Trophoblast cell (in vitro differentiated cells and primary cell): ENCODE data around the gene ATAD3A.

Experiments
- DNase-seq, 2 donors: peaks; one replicate each; pipeline ENCODE4 v3.0.0-alpha.2; 2016
- H2AFZ ChIP-seq: 2 replicates; pipeline ENCODE4 v1.6.1; 2013; ENCODE audit warnings: low read length, moderate library complexity, mild to moderate bottlenecking; ENCODE audit not compliant: insufficient read depth, poor library complexity
- H2AK5ac ChIP-seq: 2 replicates; pipeline ENCODE4 v1.6.1; 2013; ENCODE audit warnings: mild to moderate bottlenecking, low read length
- H2BK120ac ChIP-seq: 2 replicates; pipeline ENCODE4 v1.6.1; 2013; ENCODE audit warnings: low read length, mild to moderate bottlenecking, moderate library complexity; ENCODE audit not compliant: insufficient read depth, poor library complexity
- H2BK12ac ChIP-seq: 2 replicates; pipeline ENCODE4 v1.6.1; 2013; ENCODE audit warnings: mild to moderate bottlenecking, low read length, moderate library complexity
- H2BK5ac ChIP-seq: 2 replicates; pipeline ENCODE4 v1.6.1; 2013; ENCODE audit warnings: low read length, low read depth, moderate library complexity, mild to moderate bottlenecking; ENCODE audit not compliant: poor library complexity
- H3K14ac ChIP-seq: 2 replicates; pipeline ENCODE4 v1.6.1; 2013; ENCODE audit warnings: mild to moderate bottlenecking, low read length
- H3K18ac ChIP-seq: 2 replicates; pipeline ENCODE4 v1.6.1; 2013; ENCODE audit warnings: mild to moderate bottlenecking, low read length
- H3K23ac ChIP-seq: 2 replicates; pipeline ENCODE4 v1.6.1; 2013; ENCODE audit warnings: low read length
- H3K27ac ChIP-seq: 2 replicates; pipeline ENCODE4 v1.5.1; 2013; ENCODE audit warnings: low read depth, mild to moderate bottlenecking, inconsistent platforms, low read length, moderate library complexity
- H3K27me3 ChIP-seq: 2 replicates; pipeline ENCODE4 v1.6.1; 2013; ENCODE audit warnings: inconsistent platforms, mild to moderate bottlenecking, low read length, moderate library complexity; ENCODE audit not compliant: insufficient read depth
- H3K36me3 ChIP-seq, 2 experiments: 1 replicate in 1 of 2; 2 replicates in 1 of 2; pipeline ENCODE4 v1.6.1; 2013; ENCODE audit warnings: low read length in 2 of 2, mild to moderate bottlenecking in 2 of 2, moderate library complexity in 1 of 2; ENCODE audit not compliant: insufficient read depth in 2 of 2, control insufficient read depth in 1 of 2
- H3K4ac ChIP-seq: 2 replicates; pipeline ENCODE4 v1.6.1; 2013; ENCODE audit warnings: low read depth, mild to moderate bottlenecking, low read length, moderate library complexity
- H3K4me1 ChIP-seq, 2 experiments: 1 replicate in 1 of 2; 2 replicates in 1 of 2; pipeline ENCODE4 v1.6.1; 2013; ENCODE audit warnings: low read length in 2 of 2, mild to moderate bottlenecking in 2 of 2, moderate library complexity in 1 of 2; ENCODE audit not compliant: insufficient read depth in 2 of 2, control insufficient read depth in 1 of 2
- H3K4me2 ChIP-seq: 2 replicates; pipeline ENCODE4 v1.6.1; 2013; ENCODE audit warnings: inconsistent platforms, mild to moderate bottlenecking, low read length, moderate library complexity
- H3K4me3 ChIP-seq: 2 replicates; pipeline ENCODE4 v1.5.1; 2013; ENCODE audit warnings: mild to moderate bottlenecking, low read depth, low read length, inconsistent platforms
- H3K79me1 ChIP-seq: one replicate; pipeline ENCODE4 v1.6.1; 2013; ENCODE audit warnings: low read length
- H3K79me2 ChIP-seq: 2 replicates; pipeline ENCODE4 v1.6.1; 2013; ENCODE audit warnings: low read length, mild to moderate bottlenecking; ENCODE audit not compliant: control insufficient read depth, insufficient read depth, poor library complexity
- H3K9ac ChIP-seq: 2 replicates; pipeline ENCODE4 v1.6.1; 2013; ENCODE audit warnings: mild to moderate bottlenecking, low read length
- H3K9me3 ChIP-seq: 2 replicates; pipeline ENCODE4 v1.6.1; 2013; ENCODE audit warnings: low read depth, mild to moderate bottlenecking, control low read depth, inconsistent platforms, low read length; ENCODE audit not compliant: insufficient read depth
- H4K12ac ChIP-seq: 2 replicates; pipeline ENCODE4 v1.6.1; 2013; ENCODE audit warnings: low read depth, mild to moderate bottlenecking, low read length, moderate library complexity
- H4K8ac ChIP-seq: 2 replicates; pipeline ENCODE4 v1.6.1; 2013; ENCODE audit warnings: low read depth, mild to moderate bottlenecking, low read length, moderate library complexity
- H4K91ac ChIP-seq: one replicate; pipeline ENCODE4 v1.6.1; 2013; ENCODE audit warnings: low read depth, mild to moderate bottlenecking, low read length, moderate library complexity
- WGBS: extraction: QIAGEN DNeasy Blood & Tissue Kit; methylation state at CpG from one replicate; pipeline ENCODE4 v1.1.7; 2013; ENCODE audit warnings: missing lambda C conversion rate; ENCODE audit not compliant: insufficient read length, insufficient coverage; ENCODE audit errors: extremely low coverage; 5-methylcytosine and 5-hydroxymethylcytosine counted together

The ATAD3A gene

DNA sequence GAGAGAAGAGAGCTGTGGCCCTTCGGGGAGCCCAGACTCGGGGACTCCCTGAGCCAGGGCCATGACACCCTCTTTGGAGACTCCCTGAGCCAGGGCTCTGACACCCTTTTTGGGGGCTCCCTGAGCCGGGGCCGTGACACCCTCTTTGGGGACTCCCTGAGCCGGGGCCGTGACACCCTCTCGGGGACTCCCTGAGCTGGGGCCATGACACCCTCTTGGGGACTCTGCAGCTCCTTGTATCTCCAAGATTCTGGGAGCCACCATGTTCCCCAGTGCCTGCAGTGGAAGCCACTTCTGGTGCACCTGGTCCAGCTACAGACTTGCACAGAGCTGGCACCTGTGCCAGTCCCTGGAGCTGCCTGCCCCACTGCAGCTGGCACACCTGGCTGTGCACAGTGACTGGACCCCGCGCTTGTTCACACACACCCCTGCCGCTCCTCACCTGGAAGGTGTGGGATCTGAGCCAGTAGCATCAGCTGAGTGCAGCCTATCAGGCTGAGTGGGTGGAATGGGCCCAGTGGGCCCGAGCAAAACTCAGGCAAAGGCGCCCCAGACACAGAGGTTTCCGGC is 66.5 kb downstream of the ATAD3A start:
- no peak overlapping the region for H3K14ac ChIP-seq
- H2BK12ac ChIP-seq: no peak overlapping the region
- no CpG with 5 or more reads among the region's 13 CpGs for WGBS

DNA sequence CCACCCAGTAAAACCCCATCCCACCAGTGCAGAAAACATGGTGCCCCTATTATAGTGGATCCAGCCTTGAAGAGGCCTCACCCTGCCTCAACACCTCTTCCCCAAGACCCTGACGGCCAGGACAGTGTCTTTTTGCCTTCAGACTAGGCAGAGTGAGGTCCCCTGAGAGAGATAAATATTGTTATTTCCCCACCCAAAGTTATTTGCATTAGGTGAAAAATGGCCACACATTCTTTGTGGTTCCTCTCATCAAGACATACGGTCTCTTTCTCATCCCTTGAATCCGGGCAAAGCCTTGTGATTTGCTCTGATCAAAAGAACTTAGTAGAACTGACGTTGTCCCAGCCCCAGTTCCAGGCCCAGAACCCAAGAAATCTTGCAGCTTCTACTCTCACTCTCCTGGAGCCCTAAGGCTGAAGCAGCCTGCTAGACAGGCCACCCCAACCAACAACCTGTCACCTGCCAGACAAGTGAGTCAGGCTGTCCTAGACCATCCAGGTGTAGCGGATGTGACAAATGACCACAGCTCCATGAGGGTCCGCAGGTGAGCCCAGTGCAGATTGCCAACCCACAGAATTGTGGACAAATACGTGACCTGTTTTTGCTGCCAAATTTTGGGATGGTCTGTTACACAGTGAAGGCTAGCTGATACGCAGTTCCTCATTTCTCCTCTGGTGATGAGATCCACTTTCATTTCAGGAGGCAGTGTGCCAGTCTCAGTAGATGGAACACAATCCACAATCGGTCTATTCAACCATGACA is 70.8 kb downstream of the ATAD3A start:
- H3K27me3 ChIP-seq: no peaks in the 10 kb centered on the region
- WGBS: no CpG with 5 or more reads among the region's 9 CpGs
- no peak overlapping the region for H4K8ac ChIP-seq
- no peaks in the 10 kb centered on the region for H3K79me2 ChIP-seq
- no peak overlapping the region for H4K91ac ChIP-seq
- no peak overlapping the region for H4K12ac ChIP-seq
- no peak overlapping the region for H3K18ac ChIP-seq
- H3K79me1 ChIP-seq: no peaks in the 10 kb centered on the region
- H3K4me3 ChIP-seq: peak overlapping the region; percentile 54
- H3K9ac ChIP-seq: no peak overlapping the region
- H2AK5ac ChIP-seq: no peak overlapping the region
- no peak overlapping the region for H3K14ac ChIP-seq
- H2BK5ac ChIP-seq: no peak overlapping the region
- H3K36me3 ChIP-seq: no peaks in the 10 kb centered on the region
- no peak overlapping the region for H2BK12ac ChIP-seq
- H3K4me1 ChIP-seq: no peaks in the 10 kb centered on the region
- no peak overlapping the region for H3K4ac ChIP-seq
- no peak overlapping the region for H2BK120ac ChIP-seq
- no peak overlapping the region for H2AFZ ChIP-seq
- H3K9me3 ChIP-seq: peaks cover 3% of the 10 kb centered on the region
- DNase-seq: peak; percentile 82 to 83
- H3K23ac ChIP-seq: peak overlapping the region; percentile 17
- no peak overlapping the region for H3K27ac ChIP-seq
- H3K4me2 ChIP-seq: no peak overlapping the region

More for the DNA sequence above, 66.5 kb downstream of the ATAD3A start:
- Histone ChIP-seq H3K79me2 (peaks cover 8% of the 10 kb centered on the region), H3K79me1 (peaks cover 13% of the 10 kb centered on the region), H3K18ac (no peak overlapping the region), H3K27me3 (no peaks in the 10 kb centered on the region), H3K4me3 (no peak overlapping the region), H4K8ac (no peak overlapping the region), H3K23ac (no peak overlapping the region), H3K9ac (no peak overlapping the region), H2BK5ac (no peak overlapping the region), H3K4me2 (no peak overlapping the region), H3K27ac (no peak overlapping the region), H3K4me1 (peaks cover 0 to 5% of the 10 kb centered on the region in 2 experiments), H4K91ac (no peak overlapping the region), H3K9me3 (peaks cover 3% of the 10 kb centered on the region), H2BK120ac (no peak overlapping the region), H3K4ac (no peak overlapping the region), H4K12ac (no peak overlapping the region), H3K36me3 (no peaks in the 10 kb centered on the region), H2AFZ (no peak overlapping the region), H2AK5ac (no peak overlapping the region)
- no peak for DNase-seq

DNA sequence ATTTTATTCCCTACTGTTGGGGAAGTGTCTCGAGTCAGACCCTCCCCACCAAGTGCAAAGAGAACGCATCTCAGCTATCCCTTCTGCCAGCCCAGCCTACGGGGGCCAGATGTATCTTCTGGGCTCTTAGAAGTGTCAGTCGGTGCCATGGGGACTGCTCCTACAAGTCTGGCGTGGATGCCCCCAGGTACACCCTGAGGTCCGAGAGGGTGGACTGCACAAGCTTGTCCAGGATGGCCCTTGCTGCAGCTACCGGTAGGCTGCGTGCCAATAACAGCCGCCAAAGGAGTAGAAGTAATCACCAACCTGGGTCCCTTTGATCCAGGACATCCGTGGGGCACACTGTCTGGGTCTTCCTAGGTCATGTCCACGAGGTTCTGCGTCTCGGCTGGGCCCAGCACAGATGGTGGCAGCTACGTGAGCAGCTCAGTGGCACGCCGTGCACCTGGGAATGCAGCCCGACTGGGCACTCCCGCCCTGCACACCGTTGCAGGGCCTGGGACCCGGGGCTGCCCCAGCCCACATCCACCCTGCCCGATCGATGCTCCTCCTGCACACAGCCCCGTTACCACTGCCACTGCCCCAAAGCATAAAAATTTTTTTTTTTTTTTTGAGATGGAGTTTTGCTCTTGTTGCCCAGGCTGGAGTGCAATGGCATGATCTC is 71.5 kb downstream of the ATAD3A start:
- Histone ChIP-seq H3K23ac (no peak overlapping the region), H3K18ac (no peak overlapping the region), H3K4me2 (no peak overlapping the region)

More for the DNA sequence above, 71.5 kb downstream of the ATAD3A start:
- peak; percentile 38 to 56 for DNase-seq
- H3K4ac ChIP-seq: no peak overlapping the region
- no peaks in the 10 kb centered on the region for H3K36me3 ChIP-seq
- H2BK5ac ChIP-seq: no peak overlapping the region
- H3K79me2 ChIP-seq: no peaks in the 10 kb centered on the region
- no peak overlapping the region for H4K12ac ChIP-seq
- no CpG with 5 or more reads among the region's 23 CpGs for WGBS
- H4K91ac ChIP-seq: no peak overlapping the region
- no peaks in the 10 kb centered on the region for H3K4me1 ChIP-seq
- H2BK12ac ChIP-seq: no peak overlapping the region
- H2AK5ac ChIP-seq: no peak overlapping the region
- no peak overlapping the region for H4K8ac ChIP-seq
- H3K14ac ChIP-seq: no peak overlapping the region
- peaks cover 2% of the 10 kb centered on the region for H3K9me3 ChIP-seq
- H3K4me3 ChIP-seq: no peak overlapping the region
- H3K27me3 ChIP-seq: no peaks in the 10 kb centered on the region
- no peaks in the 10 kb centered on the region for H3K79me1 ChIP-seq
- H3K27ac ChIP-seq: no peak overlapping the region
- no peak overlapping the region for H2AFZ ChIP-seq
- no peak overlapping the region for H3K9ac ChIP-seq
- no peak overlapping the region for H2BK120ac ChIP-seq
